Retinal pigment epithelial cell (primary cell): ENCODE measurements around the gene RTN3.

Experiments
- DNase-seq: peaks from one replicate; pipeline ENCODE4 v3.0.0-alpha.2; 2010; ENCODE audit warnings: low read depth
- H3K4me3 ChIP-seq: 2 replicates; pipeline ENCODE4 v1.5.1; 2011; ENCODE audit warnings: mild to moderate bottlenecking, low read length, control low read depth, moderate library complexity
- TF ChIP-seq, protein P1 (sequence below): conservative IDR thresholded peaks from 2 replicates; pipeline ENCODE4 v1.5.1; 2011; ENCODE audit warnings: low read depth, low read length, control low read depth, inconsistent platforms

The RTN3 gene

DNA sequence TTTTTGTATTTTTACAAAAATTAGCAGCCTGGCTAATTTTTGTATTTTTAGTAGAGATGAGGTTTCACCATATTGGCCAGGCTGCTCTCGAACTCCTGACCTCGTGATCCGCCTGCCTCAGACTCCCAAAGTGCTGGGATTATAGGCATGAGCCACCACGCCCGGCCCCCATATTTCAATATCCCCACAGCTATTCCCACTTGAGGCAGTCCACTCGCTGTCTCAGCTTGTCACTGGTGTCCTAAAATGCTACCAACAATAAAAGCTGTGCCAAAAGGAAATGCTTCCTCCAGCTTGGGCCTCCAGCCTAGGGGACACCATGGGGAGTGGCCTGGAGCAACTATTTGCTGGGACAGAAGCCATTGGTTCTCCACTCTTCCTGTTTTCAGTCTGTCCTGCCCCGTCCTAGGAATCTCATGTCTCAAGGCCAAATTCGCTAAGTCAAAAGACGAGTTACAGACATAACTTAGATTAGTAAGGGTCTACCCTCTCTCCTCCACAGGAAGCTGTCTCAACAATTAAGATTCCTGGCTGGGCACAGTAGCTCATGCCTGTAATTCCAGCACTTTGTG lies 124.6 kb downstream of the RTN3 start:
- no peak overlapping the region for H3K4me3 ChIP-seq
- no peak for DNase-seq
- TF ChIP-seq, protein P1, sequence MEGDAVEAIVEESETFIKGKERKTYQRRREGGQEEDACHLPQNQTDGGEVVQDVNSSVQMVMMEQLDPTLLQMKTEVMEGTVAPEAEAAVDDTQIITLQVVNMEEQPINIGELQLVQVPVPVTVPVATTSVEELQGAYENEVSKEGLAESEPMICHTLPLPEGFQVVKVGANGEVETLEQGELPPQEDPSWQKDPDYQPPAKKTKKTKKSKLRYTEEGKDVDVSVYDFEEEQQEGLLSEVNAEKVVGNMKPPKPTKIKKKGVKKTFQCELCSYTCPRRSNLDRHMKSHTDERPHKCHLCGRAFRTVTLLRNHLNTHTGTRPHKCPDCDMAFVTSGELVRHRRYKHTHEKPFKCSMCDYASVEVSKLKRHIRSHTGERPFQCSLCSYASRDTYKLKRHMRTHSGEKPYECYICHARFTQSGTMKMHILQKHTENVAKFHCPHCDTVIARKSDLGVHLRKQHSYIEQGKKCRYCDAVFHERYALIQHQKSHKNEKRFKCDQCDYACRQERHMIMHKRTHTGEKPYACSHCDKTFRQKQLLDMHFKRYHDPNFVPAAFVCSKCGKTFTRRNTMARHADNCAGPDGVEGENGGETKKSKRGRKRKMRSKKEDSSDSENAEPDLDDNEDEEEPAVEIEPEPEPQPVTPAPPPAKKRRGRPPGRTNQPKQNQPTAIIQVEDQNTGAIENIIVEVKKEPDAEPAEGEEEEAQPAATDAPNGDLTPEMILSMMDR, result no peak
